Aorta (tissue), 5 donors: ENCODE data around the gene TMEM242. TPM values are rescaled to one million over a fixed set of nuclear protein-coding genes. Genes with fewer than 3 reads are reported as not detected.

Experiments
- ATAC-seq: fragments of 200-7000 bp; cut with Tn5 transposase; one replicate; pipeline ENCODE4 v1.9.1; 2022; ENCODE audit warnings: moderate library complexity; ENCODE audit not compliant: low FRiP score
- DNase-seq, 2 donors: peaks; one replicate each; pipeline ENCODE4 v3.0.0-alpha.2; 2020
- H3K27ac ChIP-seq, 2 donors: one replicate each; pipeline ENCODE4 v1.5.1; 2013; ENCODE audit warnings: low read length in 2 of 2, mild to moderate bottlenecking in 2 of 2, moderate library complexity in 2 of 2, control low read depth in 1 of 2, inconsistent platforms in 1 of 2, low read depth in 1 of 2
- H3K27me3 ChIP-seq, 2 donors: one replicate each; pipeline ENCODE4 v1.6.1; 2013; ENCODE audit warnings: control low read depth in 1 of 2, low read length in 1 of 2, mild to moderate bottlenecking in 1 of 2, moderate library complexity in 1 of 2; ENCODE audit not compliant: insufficient read depth in 2 of 2, control insufficient read depth in 1 of 2
- H3K36me3 ChIP-seq, 2 donors: one replicate each; pipeline ENCODE4 v1.6.1; 2013; ENCODE audit warnings: control low read depth in 1 of 2, low read length in 1 of 2, mild to moderate bottlenecking in 1 of 2; ENCODE audit not compliant: insufficient read depth in 2 of 2, control insufficient read depth in 1 of 2
- H3K4me1 ChIP-seq, 2 donors: one replicate each; pipeline ENCODE4 v1.6.1; 2013; ENCODE audit warnings: low read length in 2 of 2, control low read depth in 1 of 2, mild to moderate bottlenecking in 1 of 2, moderate library complexity in 1 of 2; ENCODE audit not compliant: insufficient read depth in 2 of 2, control insufficient read depth in 1 of 2
- H3K4me3 ChIP-seq, 2 donors: one replicate each; pipeline ENCODE4 v1.5.1; 2013; ENCODE audit warnings: low read length in 2 of 2, control low read depth in 1 of 2, mild to moderate bottlenecking in 1 of 2
- H3K9me3 ChIP-seq: one replicate; pipeline ENCODE4 v1.6.1; 2013; ENCODE audit warnings: mild to moderate bottlenecking, low read length; ENCODE audit not compliant: control insufficient read depth
- WGBS, 2 donors: extraction: QIAGEN DNeasy Blood & Tissue Kit; methylation state at CpG; one replicate each; pipeline ENCODE4 v1.1.7; 2013; 5-methylcytosine and 5-hydroxymethylcytosine counted together
- intact Hi-C, 2 donors: fragments of 100-400 bp; cut with DNase I; formaldehyde crosslinking; loops; one replicate each; pipeline versions ENCODE4 v1.14.2 to v1.15.0; 2022
- polyA plus RNA-seq, 2 donors: library from polyadenylated mRNA; stranded (reverse); fragments of 200-250 nt; gene quantifications; one replicate each; pipeline ENCODE4 v1.2.3, GENCODE V29; 2013
- total RNA-seq, 2 donors: library from RNA; stranded (reverse); fragmentation: NEBNext Ultra II Directional; extraction: Animal tissue kit (Norgen Biotek cat#: 25700); gene quantifications; one replicate each; pipeline ENCODE4 v1.2.1, GENCODE V29; 2021
- donor health status: healthy with polysubstance abuse.
- donor health status: Bipolar disorder and iron deficiency.
- donor health status: DM: no; HTN: no; CAD: no.
- donor health status: DM: no; HTN: no; CAD: no.
- donor health status: DM: yes; HTN: yes; CAD: no.

The TMEM242 gene
- total and polyA plus RNA-seq, 4 donors = 12.0 to 17.5 (median 15.1) TPM

GRCh38 chr6:157268835-157269234 is 54.5 kb downstream of the TMEM242 start:
- peak; percentile 17 for ATAC-seq
- 12 to 20% methylated on average over 6 of the region's 6 CpGs for WGBS, 2 donors

GRCh38 chr6:157268396-157268795 is 54.9 kb downstream of the TMEM242 start:
- DNase-seq (no peak), ATAC-seq (no peak)
- no peaks in the 10 kb centered on the region for H3K27me3 ChIP-seq
- H3K36me3 ChIP-seq = no peaks in the 10 kb centered on the region
- H3K4me3 ChIP-seq = no peak overlapping the region
- H3K9me3 ChIP-seq = no peaks in the 10 kb centered on the region
- intact Hi-C loops = no loop called here
- H3K27ac ChIP-seq = peak overlapping the region; percentile 63 to 90
- 95 to 99% methylated on average over 6 of the region's 6 CpGs for WGBS, 2 donors
- no peaks in the 10 kb centered on the region for H3K4me1 ChIP-seq

More at GRCh38 chr6:157268835-157269234, 54.5 kb downstream of the TMEM242 start:
- peak overlapping the region; percentile 63 to 90 for H3K27ac ChIP-seq
- H3K36me3 ChIP-seq = no peaks in the 10 kb centered on the region
- DNase-seq = peak in 1 of 2 donors; percentile 67
- no peaks in the 10 kb centered on the region for H3K4me1 ChIP-seq
- no peak overlapping the region for H3K4me3 ChIP-seq
- no peaks in the 10 kb centered on the region for H3K9me3 ChIP-seq
- intact Hi-C loops = no loop called here
- H3K27me3 ChIP-seq = no peaks in the 10 kb centered on the region

GRCh38 chr6:157267654-157268053 is 55.7 kb downstream of the TMEM242 start:
- H3K36me3 ChIP-seq = no peaks in the 10 kb centered on the region
- ATAC-seq (no peak), DNase-seq (peak in 1 of 2 donors; percentile 68)
- WGBS, 2 donors = 95 to 98% methylated on average over 7 of the region's 7 CpGs
- H3K27me3 ChIP-seq = no peaks in the 10 kb centered on the region
- H3K4me3 ChIP-seq = no peak overlapping the region
- no peaks in the 10 kb centered on the region for H3K4me1 ChIP-seq
- no peak overlapping the region for H3K27ac ChIP-seq
- H3K9me3 ChIP-seq = no peaks in the 10 kb centered on the region
- intact Hi-C loops = no loop called here

- Histone ChIP-seq H3K4me1 (no peaks in the 10 kb centered on the region), H3K36me3 (no peaks in the 10 kb centered on the region), H3K4me3 (no peak overlapping the region), H3K27me3 (no peaks in the 10 kb centered on the region), H3K9me3 (no peaks in the 10 kb centered on the region), H3K27ac (no peak overlapping the region)
- intact Hi-C loops = no loop called here
- whole genome bisulfite sequencing, 2 donors = 93 to 95% methylated on average over 18 of the region's 18 CpGs
- ATAC-seq (no peak), DNase-seq (peak in 1 of 2 donors; percentile 37)
These were observed 56.2 kb downstream of the TMEM242 start for GRCh38 chr6:157267109-157267611.

GRCh38 chr6:157266274-157267101 is 56.8 kb downstream of the TMEM242 start:
- DNase-seq (peak; percentile 19 to 56), ATAC-seq (no peak)
- WGBS, 2 donors = 93 to 94% methylated on average over 20 of the region's 20 CpGs
- intact Hi-C loops = no loop called here
- Histone ChIP-seq H3K9me3 (no peaks in the 10 kb centered on the region), H3K4me1 (no peaks in the 10 kb centered on the region), H3K27ac (no peak overlapping the region), H3K4me3 (no peak overlapping the region), H3K27me3 (no peaks in the 10 kb centered on the region), H3K36me3 (no peaks in the 10 kb centered on the region)

GRCh38 chr6:157265635-157266034 is 57.7 kb downstream of the TMEM242 start:
- ATAC-seq (no peak), DNase-seq (peak; percentile 30 to 35)
- Histone ChIP-seq H3K4me3 (no peak overlapping the region), H3K9me3 (no peaks in the 10 kb centered on the region), H3K27ac (no peak overlapping the region), H3K36me3 (no peaks in the 10 kb centered on the region), H3K27me3 (no peaks in the 10 kb centered on the region), H3K4me1 (no peaks in the 10 kb centered on the region)
- 89 to 92% methylated on average over 6 of the region's 6 CpGs for WGBS, 2 donors
- intact Hi-C loops = no loop called here

- H3K9me3 ChIP-seq = no peaks in the 10 kb centered on the region
- intact Hi-C loops = no loop called here
- no peaks in the 10 kb centered on the region for H3K4me1 ChIP-seq
- no peaks in the 10 kb centered on the region for H3K27me3 ChIP-seq
- H3K4me3 ChIP-seq = no peak overlapping the region
- DNase-seq = peak; percentile 16 to 59
- H3K27ac ChIP-seq = peak overlapping the region; percentile 45 to 66
- no peak for ATAC-seq
- 82 to 86% methylated on average over 11 of the region's 11 CpGs for WGBS, 2 donors
- H3K36me3 ChIP-seq = no peaks in the 10 kb centered on the region
These were observed 58.1 kb downstream of the TMEM242 start for GRCh38 chr6:157265186-157265585.

- no peak overlapping the region for H3K4me3 ChIP-seq
- no peaks in the 10 kb centered on the region for H3K4me1 ChIP-seq
- no peak for ATAC-seq
- WGBS, 2 donors = 6 to 10% methylated on average over 13 of the region's 13 CpGs
- peak overlapping the region; percentile 45 to 66 for H3K27ac ChIP-seq
- no peaks in the 10 kb centered on the region for H3K36me3 ChIP-seq
- peak; percentile 40 to 67 for DNase-seq
- intact Hi-C loops = no loop called here
- no peaks in the 10 kb centered on the region for H3K27me3 ChIP-seq
- no peaks in the 10 kb centered on the region for H3K9me3 ChIP-seq
These were observed 58.6 kb downstream of the TMEM242 start for GRCh38 chr6:157264701-157265100.

- Histone ChIP-seq H3K4me3 (no peak overlapping the region), H3K9me3 (no peaks in the 10 kb centered on the region), H3K27me3 (no peaks in the 10 kb centered on the region), H3K36me3 (no peaks in the 10 kb centered on the region), H3K4me1 (no peaks in the 10 kb centered on the region), H3K27ac (peak overlapping the region; percentile 20 to 78)
- ATAC-seq (no peak), DNase-seq (peak; percentile 8 to 15)
- intact Hi-C loops = no loop called here
- 51 to 54% methylated on average over 3 of the region's 3 CpGs for WGBS, 2 donors
These were observed 59.4 kb downstream of the TMEM242 start for GRCh38 chr6:157263881-157264397.
